Mucosa of gallbladder (tissue), 1 donor: ENCODE measurements around the gene HES5. TPM values are rescaled to one million over a fixed set of nuclear protein-coding genes. Genes with fewer than 3 reads are reported as not detected.
A peak's percentile ranks its signal among the peaks of the same experiment; 100 is the strongest.
"Not testable (repeated sequence)": the region's sequence is repeated elsewhere in the genome, so short reads cannot be mapped to it uniquely, and the experiment has no call there.

Source experiments
- DNase-seq: peaks from one replicate; pipeline ENCODE4 v3.0.0-alpha.2; 2020; ENCODE audit warnings: low spot score
- total RNA-seq: library from RNA; stranded (reverse); gene quantifications from one replicate; pipeline ENCODE4 v1.2.1, GENCODE V29; 2021
- donor health status: DM: no; HTN: no; CAD: no.

The HES5 gene
- 0.20 TPM for total RNA-seq

GRCh38 chr1:2529784-2530512, at the start of gene HES5:
HES5 (minus strand) TSS chr1:2530263; CDS start chr1:2530164, 99 bp downstream.
- DNase-seq = no peak

GRCh38 chr1:2578758-2579118, 48.7 kb upstream of the HES5 start:
- no peak for DNase-seq

- not testable (repeated sequence) for DNase-seq
These were observed 47.6 kb upstream of the HES5 start for GRCh38 chr1:2577565-2578075.

GRCh38 chr1:2575801-2576663, 46.0 kb upstream of the HES5 start:
- DNase-seq = peak; percentile 92

- no peak for DNase-seq
These were observed 44.3 kb upstream of the HES5 start for GRCh38 chr1:2574350-2574749.

- no peak for DNase-seq
These were observed 43.3 kb upstream of the HES5 start for GRCh38 chr1:2573250-2573920.

GRCh38 chr1:2571348-2571747, 41.3 kb upstream of the HES5 start:
- no peak for DNase-seq

GRCh38 chr1:2570332-2570731, 40.3 kb upstream of the HES5 start:
- no peak for DNase-seq

GRCh38 chr1:2569703-2570102, 39.6 kb upstream of the HES5 start:
- not testable (repeated sequence) for DNase-seq

- no peak for DNase-seq
These were observed 39.0 kb upstream of the HES5 start for GRCh38 chr1:2569060-2569459.

GRCh38 chr1:2568187-2568816, 38.2 kb upstream of the HES5 start:
- DNase-seq = not testable (repeated sequence)

- no peak for DNase-seq
These were observed 37.1 kb upstream of the HES5 start for GRCh38 chr1:2567083-2567679.

- no peak for DNase-seq
These were observed 36.3 kb upstream of the HES5 start for GRCh38 chr1:2566101-2567045.

GRCh38 chr1:2564815-2565374, 34.8 kb upstream of the HES5 start:
- DNase-seq = peak; percentile 61

- DNase-seq = no peak
These were observed 34.1 kb upstream of the HES5 start for GRCh38 chr1:2564006-2564814.

- DNase-seq = no peak
These were observed 33.1 kb upstream of the HES5 start for GRCh38 chr1:2563205-2563604.

GRCh38 chr1:2561898-2562895, 32.1 kb upstream of the HES5 start:
- no peak for DNase-seq

- no peak for DNase-seq
These were observed 31.4 kb upstream of the HES5 start for GRCh38 chr1:2561446-2561845.
